Measurements from ENCODE around the gene EXOC4.
"Not testable (repeated sequence)": the region's sequence is repeated elsewhere in the genome, so short reads cannot be mapped to it uniquely, and the experiment has no call there.

Gene EXOC4

DNA sequence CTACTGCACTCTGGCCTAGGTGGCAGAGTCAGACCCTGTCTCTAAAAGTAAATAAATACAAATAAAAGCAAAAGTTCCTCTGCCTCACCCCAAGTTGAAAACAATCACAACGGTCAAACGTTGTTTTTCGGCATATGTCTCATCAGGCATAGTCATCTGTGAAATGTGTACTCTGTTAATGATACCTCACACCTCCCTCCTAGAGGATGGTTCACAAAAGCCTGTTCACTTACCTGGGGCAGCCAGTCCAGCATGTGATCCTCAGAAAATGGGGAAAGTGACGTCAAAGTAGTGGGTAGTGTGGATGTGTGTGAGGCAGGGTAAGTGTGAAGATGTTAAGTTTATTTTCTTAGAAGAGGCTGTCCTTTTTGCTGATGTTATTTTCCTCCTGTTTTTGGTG lies 620.3 kb downstream of the EXOC4 start:
- no peak for DNase-seq (ENCODE audit: low spot score)

DNA sequence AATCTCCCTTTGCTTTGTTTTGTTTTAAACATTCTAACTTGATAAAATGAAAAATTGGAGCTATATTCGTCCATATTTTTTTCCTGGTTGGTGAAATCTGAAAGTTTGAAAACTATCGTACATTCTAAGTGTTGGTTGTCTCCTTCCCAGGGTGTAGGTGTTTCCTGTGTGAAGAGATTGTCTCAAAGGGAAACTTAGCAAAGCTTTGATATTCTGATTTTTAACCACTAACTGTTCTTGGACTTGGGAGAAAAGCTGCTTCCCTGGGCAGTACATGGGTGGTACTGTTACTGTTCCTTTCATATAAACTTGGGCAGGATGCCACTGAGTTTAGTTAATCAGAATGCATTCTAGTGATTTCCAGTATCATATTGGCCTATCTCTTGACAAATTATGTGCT lies 620.8 kb downstream of the EXOC4 start:
- no peak for DNase-seq (ENCODE audit: low spot score)

DNA sequence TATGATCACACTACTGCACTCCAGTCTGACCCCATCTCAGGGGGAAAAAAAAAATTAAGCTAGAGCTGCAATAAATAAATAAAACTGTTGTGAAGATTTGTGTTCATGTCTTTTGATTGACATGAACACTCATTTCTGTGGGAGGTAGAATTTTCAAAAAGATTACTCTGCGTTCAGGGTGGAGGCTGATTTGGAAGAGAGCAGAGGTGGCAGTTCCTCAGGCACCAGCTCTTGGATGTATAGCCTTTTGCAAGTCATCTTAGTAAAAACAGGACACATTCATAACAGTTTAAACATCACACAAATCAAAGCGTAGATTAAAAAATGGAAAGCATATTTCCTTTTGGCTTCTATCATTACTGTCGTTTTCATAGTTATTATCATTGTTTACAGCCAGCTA lies 630.7 kb downstream of the EXOC4 start:
- no peak for DNase-seq (ENCODE audit: low spot score)

DNA sequence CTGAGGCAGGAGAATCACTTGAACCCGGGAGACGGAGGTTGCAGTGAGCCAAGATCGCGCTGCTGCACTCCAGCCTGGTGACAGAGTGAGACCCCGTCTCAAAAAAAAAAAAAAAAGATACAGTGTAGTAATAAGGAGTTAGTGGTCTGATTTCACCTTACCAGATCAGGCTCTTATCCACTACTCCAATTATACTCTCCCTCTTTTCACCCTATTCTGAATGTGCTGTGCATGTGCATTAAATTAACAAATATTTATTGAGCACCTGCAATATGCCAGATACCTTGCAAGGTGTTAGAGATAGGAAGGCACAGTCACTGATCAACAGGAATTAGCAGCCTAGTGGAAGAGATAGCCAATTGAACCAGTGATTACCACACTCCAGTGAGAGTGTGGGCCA lies 632.3 kb downstream of the EXOC4 start:
- DNase-seq (ENCODE audit: low spot score) = no peak

DNA sequence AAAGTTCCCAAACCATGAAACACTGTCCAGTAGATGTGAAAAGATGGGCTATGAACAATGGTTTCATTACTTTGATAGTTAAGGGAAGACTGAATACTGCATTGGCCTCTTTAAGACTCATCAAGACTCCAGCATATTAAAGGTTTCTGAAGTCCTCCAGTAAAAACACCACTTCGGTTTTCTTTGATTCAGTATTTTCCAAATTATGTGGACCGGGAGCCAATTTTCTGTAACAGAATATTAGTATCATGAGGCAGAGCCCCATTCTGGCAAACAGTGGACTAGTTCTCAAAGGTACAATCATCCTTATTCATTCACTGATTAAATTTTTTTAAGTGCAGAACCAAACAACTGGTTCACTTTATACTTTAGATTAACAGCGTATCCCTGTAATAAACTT lies 633.2 kb downstream of the EXOC4 start:
- no peak for DNase-seq (ENCODE audit: low spot score)

DNA sequence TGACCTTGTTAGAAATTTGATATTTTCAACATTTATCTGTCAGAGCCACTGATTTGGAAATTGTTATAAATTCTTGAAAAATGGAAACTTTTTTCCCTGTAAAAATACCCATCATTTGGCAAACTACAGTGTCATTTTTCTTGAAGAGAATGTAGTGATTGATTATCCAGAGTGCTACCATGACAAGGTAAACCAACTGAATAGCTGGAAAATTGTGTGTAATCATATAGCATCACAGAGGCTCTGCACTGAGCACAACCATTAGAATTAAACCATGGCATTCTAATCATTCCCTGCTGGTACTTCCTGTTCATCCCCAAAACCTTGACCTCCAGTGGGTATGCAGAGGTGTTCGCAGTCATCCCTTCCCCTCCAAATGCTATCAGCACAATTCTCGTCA lies 633.9 kb downstream of the EXOC4 start:
- DNase-seq (ENCODE audit: low spot score) = no peak

DNA sequence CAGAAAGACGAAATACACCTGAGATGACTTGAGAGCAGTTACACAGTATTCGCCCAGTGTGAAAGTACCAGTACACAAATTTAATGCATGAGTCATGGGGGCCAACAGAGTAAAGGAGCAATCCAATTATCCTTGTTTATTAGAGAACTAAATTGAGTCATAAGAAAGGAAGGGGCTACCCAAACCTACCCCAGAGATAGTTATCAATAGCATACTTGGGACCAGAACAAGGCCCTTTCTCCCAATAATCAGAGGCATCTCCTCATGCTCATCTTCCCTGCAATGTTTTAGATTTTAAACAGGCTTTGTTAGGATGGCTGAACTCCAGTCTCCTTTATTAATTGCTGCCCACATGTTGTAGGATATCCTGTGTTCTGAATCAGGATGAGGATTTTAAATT lies 634.6 kb downstream of the EXOC4 start:
- no peak for DNase-seq (ENCODE audit: low spot score)

DNA sequence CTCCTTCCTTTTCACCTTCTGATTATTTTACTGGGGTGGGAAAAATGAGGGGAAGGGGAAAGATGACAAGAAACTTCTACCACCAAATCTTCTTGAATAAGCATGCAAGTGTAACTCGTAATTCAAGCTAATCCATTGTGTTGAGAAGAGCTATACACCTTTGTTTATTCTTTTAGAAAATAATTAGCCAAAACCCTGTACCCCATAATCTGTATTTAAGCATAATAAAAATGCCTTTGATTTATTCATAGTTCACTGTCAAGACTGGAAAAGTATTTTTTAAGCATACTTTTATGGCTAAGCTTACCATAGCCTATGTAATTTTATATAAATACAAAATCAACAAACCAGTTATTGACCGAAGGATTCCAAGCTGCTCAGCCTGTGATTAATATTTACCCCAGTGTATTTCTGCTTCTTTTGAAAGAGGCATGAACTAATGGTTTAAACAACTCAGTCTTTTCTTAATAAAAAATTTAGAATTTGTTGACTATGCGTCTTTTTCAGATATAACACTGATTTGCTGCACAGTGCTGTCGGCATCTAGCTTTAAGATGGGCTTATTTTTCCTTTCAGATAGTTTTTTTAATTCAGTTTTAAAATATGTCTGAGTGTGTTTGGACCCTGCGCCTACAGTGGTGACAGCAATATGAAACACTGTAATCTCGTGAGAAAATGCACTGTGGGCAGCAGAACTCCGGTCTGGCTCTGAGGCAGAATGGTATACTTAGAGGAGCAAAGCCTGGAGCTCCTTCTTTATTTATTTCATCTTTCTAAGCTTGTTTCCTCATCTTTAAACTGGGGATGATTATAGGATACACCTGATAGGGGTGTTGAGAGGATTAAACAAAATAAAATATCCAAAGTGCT lies 635.4 kb downstream of the EXOC4 start:
- DNase-seq (ENCODE audit: low spot score) = no peak

DNA sequence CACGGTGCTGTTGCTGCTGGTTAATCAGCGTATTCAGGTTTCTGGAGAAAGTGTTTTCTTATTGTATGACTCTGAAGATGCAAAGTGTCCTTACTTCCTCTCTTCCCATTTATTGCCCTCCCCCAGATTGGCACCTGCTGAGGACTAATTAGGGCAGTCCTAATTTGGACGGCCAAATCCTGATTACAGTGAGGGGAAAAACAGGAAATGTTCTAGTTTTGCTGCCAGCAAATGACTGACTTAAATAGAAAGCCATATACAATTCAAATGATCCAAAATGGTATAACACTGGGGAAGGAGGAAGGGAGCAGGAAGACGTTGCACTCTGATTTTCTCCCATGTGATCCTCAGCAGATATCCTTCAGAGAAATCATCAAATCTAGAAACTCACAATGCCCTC lies 651.9 kb downstream of the EXOC4 start:
- DNase-seq (ENCODE audit: low spot score) = no peak

DNA sequence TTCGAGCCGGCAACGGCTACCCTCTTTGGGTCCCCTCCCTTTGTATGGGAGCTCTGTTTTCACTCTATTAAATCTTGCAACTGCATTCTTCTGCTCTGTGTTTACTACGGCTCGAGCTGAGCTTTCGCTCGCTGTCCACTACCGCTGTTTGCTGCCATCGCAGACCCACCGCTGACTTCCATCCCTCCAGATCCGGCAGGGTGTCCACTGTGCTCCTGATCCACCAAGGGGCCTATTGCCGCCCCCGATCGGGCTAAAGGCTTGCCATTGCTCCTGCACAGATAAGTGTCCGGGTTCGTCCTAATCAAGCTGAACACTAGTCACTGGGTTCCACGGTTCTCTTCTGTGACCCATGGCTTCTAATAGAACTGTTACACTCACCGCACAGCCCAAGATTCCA lies 653.7 kb downstream of the EXOC4 start:
- DNase-seq (ENCODE audit: low spot score) = not testable (repeated sequence)

DNA sequence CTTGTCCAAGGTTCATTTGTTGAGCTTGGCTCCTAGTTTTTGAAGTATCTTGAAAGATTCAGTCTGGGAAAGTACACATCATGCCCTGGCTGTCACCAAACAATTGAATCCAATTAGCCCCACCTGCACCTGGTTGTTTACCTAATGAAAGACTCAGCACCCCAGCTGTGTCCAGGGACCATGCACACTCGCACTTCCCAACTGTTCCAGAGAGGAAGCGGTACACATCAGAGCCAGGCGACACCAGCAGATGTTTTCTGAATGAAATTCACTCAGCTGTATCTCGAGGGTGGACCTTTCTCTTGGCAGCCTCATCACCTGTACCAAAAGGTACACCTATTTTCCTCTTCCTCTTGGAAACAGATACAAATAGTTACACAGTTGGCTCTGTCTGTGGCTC lies 657.9 kb downstream of the EXOC4 start:
- DNase-seq (ENCODE audit: low spot score) = no peak

DNA sequence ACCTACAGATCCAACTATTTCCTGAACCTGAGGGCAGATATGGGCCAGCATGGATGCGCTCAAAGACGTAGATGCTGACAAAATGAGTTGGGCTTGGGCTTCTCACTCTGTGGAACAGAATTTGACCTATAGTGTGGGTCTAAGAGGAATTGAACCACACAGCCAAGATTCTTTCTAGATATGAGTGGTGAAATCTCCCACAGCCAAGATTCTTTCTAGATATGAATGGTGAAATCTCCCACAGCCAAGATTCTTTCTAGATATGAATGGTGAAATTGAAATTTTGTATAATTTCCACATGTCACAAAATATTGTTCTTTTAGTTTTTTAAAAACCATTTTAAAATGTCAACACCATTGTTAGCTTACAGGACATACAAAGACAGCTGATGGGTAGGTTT lies 658.8 kb downstream of the EXOC4 start:
- DNase-seq (ENCODE audit: low spot score) = no peak

DNA sequence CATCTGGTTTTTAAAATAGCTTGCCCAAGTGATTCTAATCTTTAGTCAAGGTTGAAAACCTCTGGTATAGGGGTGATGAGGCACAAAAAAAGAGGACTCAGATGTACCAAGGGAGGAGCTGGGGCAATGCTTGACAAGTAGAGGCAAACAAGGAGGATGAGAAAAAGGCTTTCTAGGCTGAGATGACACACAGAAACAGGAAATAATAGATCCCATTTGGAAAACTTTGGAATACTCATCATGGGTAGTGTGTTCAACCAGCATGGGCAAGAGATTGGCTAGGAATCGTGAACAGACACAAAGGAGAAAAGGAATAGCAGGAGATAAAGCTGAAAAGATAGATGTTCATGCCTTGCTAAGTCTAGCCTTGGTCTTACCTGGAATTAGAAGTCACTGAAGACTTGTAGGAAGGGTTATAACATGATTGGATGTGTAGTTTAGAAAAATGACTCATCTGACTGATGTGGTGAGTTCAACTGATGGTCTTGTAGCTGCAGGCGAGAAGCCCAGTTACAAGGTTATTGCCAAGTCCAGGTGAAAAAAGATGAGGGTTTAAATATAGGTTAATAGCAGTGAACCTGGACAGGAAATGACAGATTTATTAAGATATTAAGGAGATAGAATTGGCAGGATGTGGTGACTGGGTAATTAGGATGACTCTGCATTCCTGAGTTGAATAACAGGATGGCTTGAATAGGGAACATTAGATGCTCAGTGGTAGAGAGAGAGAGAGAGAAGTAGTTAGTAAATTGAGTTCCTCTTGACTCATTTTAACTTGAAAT lies 660.2 kb downstream of the EXOC4 start:
- DNase-seq (ENCODE audit: low spot score) = no peak

DNA sequence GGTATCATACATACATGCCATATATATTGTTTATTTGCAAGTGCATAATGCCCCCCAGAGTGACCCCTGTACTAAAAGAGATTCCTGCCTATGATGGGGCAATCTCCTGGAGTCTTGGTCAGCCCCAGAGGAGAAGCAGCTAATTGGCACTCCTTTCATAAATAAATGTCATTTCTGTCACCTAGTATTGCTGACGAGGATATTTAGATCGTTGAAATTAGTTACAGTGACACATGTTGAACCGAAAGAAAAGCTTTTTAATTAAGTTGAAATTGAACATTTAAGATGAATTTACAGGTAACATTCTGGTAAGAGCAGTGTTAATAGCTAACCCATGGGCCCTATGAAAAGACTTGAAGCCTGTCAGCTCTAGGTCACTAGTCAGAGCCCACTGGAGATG lies 663.7 kb downstream of the EXOC4 start:
- no peak for DNase-seq (ENCODE audit: low spot score)

DNA sequence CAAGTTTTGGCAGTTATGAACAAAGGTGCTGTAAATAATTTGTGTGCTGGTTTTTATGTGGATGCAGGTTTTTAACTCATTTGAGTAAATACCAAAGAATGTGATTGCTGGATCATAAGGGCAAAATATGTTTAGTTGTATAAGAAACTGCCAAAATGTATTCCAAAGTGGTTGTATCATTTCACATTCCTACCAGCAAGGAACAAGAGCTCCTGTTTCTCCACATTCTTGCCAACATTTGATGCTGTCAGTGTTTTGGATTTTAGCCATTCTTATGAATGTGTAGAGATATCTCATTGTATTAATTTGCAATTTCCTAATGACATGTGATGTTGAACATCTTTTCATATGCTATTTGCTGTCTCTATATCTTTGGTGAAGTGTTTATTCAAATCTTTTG lies 666.9 kb downstream of the EXOC4 start:
- DNase-seq (ENCODE audit: low spot score) = no peak

DNA sequence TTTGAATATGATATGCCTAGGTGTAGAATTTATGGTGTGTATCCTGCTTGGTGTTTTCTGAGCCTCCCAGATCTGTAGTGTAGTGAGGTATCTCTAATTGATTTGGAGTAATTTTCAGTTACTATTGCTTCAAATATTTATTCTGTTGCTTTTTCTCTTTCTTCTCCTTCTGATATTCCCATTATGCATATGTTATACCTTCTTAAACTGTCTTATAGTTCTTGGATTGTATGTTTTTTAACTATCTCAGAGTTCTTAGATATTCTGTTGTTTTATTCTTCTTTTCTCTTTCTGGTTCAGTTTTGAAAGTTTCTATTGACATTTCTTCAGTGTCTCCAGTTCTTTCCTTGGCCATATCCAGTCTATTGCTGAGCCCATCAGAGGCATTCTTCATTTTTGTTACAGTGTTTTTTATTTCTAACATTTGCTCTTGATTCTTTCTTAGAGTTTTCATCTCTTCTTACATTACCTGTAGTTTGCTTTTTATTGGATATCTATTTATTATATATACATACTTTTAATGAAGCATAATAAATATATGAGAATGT lies 668.8 kb downstream of the EXOC4 start:
- DNase-seq (ENCODE audit: low spot score) = no peak

DNA sequence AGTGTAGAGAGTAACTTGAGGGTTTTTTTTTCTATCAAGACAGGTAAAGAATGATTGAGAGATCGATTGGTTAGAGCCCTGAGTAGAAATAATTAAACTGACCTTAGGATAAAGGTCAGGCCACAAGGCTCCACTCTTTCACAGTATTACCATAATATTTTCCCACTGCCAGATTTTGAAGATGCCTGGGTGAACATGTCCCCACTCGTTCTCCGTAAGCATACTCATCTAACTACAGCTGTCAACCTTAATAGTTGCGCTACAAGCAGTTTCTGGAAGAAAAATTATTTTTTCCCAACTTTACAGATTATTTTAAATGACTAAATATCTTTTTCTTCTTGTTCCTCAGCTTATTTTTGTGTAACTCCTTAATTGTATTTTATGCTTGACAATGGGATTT lies 671.1 kb downstream of the EXOC4 start:
- no peak for DNase-seq (ENCODE audit: low spot score)

DNA sequence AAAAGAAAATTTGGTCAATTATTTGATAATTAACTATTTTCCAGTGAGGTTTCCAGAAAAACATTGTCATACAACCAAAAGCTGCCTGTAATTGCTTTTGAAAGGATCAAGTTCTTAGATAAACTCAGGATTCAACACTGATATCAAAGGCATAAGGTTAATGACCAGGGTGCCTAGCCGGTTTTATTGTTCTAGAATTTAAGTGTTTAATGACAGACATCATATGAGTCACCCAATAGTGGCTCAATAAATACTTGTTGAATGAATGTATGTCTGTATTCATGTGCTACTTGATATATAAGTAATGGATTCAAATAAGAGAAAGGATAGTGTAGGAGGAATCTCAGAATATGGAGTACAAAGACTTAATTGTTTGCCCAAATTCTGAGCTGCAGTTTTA lies 678.2 kb downstream of the EXOC4 start:
- DNase-seq (ENCODE audit: low spot score) = no peak

DNA sequence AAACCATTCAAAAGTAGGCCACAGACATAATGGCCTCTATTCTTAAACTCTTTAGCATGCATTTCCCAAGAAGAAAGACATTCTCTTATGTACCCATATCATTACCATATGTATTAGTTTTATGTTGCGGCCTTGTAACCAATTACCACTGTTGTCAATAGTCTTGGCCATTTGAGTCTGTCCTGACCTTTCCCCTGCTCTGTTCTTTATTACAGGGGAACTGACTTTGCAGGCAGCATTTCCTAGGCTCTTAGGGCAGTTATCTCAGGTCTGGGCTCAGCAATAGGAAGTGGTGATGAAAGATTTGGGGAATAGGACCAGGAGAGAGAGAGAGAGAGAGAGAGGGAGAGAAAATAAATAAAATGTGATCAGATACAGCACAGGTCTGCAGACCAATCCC lies 679.7 kb downstream of the EXOC4 start:
- DNase-seq (ENCODE audit: low spot score) = no peak

DNA sequence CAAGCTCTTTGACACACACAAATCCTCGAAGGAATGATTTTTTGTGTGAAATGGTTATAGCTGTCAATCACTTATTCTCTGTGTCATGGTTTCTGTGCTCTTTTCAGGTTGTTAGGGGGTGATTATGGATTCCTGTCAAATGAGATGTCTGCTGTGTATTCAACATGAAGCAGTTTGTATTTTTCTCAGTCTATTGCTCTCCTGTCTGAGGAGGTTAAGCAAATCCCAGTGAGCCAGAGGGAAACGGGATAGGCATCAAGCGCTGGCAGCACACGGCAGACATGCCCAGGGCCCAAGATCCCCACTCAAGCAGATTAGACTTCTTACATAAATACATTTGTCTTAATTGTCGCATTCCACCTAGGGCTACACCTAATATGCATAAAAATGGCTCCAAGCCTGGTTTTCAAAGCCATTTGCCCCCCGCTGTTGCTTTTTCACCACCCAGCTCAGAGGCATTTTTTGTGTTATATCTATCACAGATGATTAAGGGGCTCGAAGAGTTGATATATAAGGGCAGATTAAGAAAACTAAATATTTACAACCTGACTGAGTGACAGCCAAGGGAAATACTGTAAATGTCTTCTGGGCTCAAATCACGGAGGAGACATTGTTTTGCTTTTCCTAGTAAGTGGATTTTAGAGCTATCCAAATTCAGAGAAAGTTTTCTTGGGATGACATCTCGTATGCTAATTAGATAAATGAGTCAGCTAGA lies 681.5 kb downstream of the EXOC4 start:
- DNase-seq (ENCODE audit: low spot score) = no peak

DNA sequence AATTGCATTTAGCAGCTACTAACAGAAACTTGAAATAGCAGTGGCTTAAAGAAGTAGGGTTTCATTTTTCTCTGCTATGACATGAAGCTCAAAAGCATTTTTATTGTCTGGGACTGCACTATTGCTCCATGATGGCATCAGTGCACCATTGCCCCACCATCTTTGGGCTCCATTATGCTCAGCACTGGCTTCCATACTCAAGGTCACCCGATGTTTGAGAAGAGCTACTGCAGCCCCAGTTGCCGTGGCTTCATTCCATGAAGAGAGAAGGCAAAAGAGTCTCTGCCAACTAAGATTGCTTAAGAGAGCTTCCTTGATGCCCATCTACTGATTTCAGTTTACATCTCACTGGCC lies 682.1 kb downstream of the EXOC4 start:
- DNase-seq (ENCODE audit: low spot score) = no peak

DNA sequence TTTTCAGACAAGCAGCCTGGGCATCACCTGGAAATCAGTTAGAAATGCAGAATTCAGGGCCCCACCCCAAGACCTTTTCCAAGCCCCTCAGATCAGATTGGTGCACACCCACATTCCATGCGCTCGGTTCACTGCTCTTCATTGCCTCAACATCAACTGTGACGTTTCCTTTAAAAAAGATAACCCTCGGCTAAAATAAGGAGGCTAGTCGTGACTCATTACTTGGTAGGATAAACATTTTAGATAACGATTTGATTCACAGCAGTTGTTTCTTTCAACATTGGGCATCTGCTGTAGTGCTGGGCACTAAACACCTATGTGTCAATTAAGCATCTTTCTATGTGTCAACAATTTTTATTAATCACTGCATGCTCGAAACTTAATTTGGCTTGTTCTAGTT lies 683.2 kb downstream of the EXOC4 start:
- no peak for DNase-seq (ENCODE audit: low spot score)

DNA sequence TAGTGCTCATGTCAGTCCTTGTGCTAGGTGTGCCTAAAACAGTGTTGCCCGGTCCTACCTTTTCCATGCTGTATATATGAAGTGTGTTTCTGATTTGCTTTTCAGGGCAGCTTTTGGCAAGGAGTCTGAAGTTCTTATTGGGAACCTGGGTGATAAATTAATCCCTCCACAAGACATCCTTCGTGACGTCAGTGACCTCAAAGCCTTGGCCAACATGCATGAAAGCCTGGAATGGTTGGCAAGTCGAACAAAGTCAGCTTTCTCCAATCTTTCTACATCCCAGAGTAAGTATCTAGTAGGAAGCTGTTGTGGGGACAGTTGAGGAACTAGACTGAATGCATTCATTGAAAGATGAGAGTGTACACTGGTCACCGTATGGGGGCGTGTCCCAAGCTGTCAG lies 684.9 kb downstream of the EXOC4 start:
- DNase-seq (ENCODE audit: low spot score) = no peak

All from Ammon's horn (tissue), 1 donor.